ENCODE data around the gene TP53I13. TPM values are rescaled to one million over a fixed set of nuclear protein-coding genes. Genes with fewer than 3 reads are reported as not detected.

Gene TP53I13
- total RNA-seq, 1 donor: 41.8 TPM

GRCh38 chr17:29581583-29582253 is 13.2 kb downstream of the TP53I13 start:
- TF ChIP-seq, protein P1, sequence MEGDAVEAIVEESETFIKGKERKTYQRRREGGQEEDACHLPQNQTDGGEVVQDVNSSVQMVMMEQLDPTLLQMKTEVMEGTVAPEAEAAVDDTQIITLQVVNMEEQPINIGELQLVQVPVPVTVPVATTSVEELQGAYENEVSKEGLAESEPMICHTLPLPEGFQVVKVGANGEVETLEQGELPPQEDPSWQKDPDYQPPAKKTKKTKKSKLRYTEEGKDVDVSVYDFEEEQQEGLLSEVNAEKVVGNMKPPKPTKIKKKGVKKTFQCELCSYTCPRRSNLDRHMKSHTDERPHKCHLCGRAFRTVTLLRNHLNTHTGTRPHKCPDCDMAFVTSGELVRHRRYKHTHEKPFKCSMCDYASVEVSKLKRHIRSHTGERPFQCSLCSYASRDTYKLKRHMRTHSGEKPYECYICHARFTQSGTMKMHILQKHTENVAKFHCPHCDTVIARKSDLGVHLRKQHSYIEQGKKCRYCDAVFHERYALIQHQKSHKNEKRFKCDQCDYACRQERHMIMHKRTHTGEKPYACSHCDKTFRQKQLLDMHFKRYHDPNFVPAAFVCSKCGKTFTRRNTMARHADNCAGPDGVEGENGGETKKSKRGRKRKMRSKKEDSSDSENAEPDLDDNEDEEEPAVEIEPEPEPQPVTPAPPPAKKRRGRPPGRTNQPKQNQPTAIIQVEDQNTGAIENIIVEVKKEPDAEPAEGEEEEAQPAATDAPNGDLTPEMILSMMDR (IDR thresholded peaks at IDR 0.05; ENCODE audit: insufficient read depth, low read length): no peak
- DNase-seq (ENCODE audit: low read depth): no peak
- no peak overlapping the region for H3K4me3 ChIP-seq (ENCODE audit: low read depth, low read length)

DNA sequence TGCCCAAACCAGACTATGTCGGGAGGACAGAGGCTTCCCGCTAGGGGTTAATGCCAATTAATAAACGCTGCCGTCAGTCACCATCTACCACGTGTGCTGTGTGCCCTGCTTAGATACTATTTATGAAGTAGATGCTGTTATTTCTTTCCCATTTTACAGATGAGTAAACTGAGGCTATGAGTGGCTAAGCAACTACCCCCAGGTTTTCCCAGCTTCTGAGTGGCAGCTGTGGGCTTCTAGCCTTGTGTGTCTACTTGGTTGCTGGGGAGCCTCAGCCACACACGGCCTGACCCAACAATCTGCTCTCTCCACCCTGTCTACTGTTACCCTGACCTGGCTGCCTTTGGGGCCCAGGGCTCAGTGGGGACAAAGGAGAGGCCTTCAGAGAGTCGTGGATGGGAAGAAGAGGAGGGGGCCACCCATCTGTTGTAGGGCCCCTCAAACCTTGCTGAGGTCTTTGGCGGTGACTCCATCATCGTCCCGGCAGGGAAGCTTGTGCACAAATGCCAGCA is 13.8 kb downstream of the TP53I13 start:
- TF ChIP-seq, protein P1 (IDR thresholded peaks at IDR 0.05; ENCODE audit: insufficient read depth, low read length): no peak
- no peak overlapping the region for H3K4me3 ChIP-seq (ENCODE audit: low read depth, low read length)
- DNase-seq (ENCODE audit: low read depth): no peak

- no peak for DNase-seq (ENCODE audit: low read depth)
- H3K4me3 ChIP-seq (ENCODE audit: low read depth, low read length): no peak overlapping the region
- TF ChIP-seq, protein P1 (IDR thresholded peaks at IDR 0.05; ENCODE audit: insufficient read depth, low read length): no peak
Measured at GRCh38 chr17:29582772-29583171, 14.3 kb downstream of the TP53I13 start.

GRCh38 chr17:29583324-29584248 is 15.1 kb downstream of the TP53I13 start:
- H3K4me3 ChIP-seq (ENCODE audit: low read depth, low read length): no peak overlapping the region
- DNase-seq (ENCODE audit: low read depth): no peak
- TF ChIP-seq, protein P1 (IDR thresholded peaks at IDR 0.05; ENCODE audit: insufficient read depth, low read length): no peak

DNA sequence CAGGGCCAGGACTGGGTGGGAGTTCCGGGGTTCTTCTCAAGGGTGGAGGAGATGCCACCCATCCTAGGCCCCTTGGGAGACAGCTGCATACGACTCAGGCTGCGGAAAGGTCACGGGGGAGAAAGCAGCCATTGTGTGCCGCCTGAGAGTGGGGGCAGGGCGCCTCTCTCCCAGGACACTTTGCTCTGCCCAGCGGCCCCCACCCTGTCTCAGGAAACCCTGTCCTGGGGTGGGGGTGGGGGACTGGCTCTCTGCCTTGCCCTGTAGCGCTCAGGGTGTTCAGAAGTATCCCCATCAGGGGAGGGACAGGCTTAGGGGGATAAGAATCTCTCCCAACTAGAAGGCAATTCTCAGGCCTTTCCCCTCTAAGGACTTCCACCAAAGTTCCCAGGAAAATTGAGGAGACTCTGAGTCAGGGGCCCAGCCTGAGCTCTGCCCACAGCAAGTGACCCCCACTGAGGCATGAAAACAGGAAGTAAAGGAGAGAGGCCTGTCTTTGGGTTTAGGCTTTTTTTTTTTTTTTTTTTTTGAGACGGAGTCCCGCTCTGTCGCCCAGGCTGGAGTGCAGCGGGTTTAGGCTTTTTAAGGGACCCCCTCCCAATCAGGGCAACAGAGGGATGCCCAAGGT is 16.1 kb downstream of the TP53I13 start:
- no peak for DNase-seq (ENCODE audit: low read depth)
- TF ChIP-seq, protein P1 (IDR thresholded peaks at IDR 0.05; ENCODE audit: insufficient read depth, low read length): no peak
- H3K4me3 ChIP-seq (ENCODE audit: low read depth, low read length): no peak overlapping the region

DNA sequence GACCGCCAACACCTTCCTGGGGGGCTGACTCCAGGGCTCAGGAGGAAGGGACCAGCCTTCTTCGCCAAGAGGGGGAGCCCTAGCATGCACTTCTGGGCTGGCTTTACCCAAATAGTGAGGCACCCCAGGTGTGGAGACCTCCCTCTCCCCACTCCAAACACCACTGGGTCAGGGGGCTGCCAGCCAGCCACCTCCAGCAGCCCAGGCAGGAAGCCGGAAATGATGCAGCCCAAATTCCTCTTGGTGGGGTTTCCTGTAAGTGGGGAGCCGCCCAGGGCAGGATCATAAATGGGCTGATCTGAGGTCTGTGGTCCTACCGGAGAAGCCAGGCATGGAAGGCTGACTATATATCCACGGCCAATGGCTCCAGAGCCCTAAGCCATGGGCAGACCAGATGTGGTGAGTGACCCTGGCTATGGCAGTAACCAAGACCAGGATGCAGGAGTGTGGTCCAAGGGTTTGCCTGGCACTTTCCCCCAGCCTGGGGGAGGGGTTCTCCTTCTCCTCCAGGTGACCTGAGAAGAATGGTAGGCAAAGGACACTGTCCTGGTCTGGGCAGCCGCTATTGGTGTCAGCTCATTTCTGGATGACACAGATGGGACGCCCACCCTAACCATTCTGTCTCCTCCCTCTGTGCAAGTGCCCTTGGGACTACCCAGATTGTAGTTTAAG is 16.7 kb downstream of the TP53I13 start:
- TF ChIP-seq, protein P1 (IDR thresholded peaks at IDR 0.05; ENCODE audit: insufficient read depth, low read length): peak; percentile 34
- no peak for DNase-seq (ENCODE audit: low read depth)
- no peak overlapping the region for H3K4me3 ChIP-seq (ENCODE audit: low read depth, low read length)

Measured in fibroblast of the aortic adventitia (primary cell).